HepG2 (cell line): Measurements from ENCODE around the gene TEDC2. TPM values are rescaled to one million over a fixed set of nuclear protein-coding genes. Genes with fewer than 3 reads are reported as not detected.

Source experiments
- ELF4 ChIP-seq: sonication (generic); formaldehyde crosslinking; IDR thresholded peaks from 2 replicates; pipeline ENCODE4 v1.5.0; 2020; ENCODE audit warnings: missing genetic modification reagents, mild to moderate bottlenecking, moderate library complexity, borderline replicate concordance
- FOXC1 ChIP-seq: sonication (generic); formaldehyde crosslinking; IDR thresholded peaks from 2 replicates; pipeline ENCODE4 v1.8.0; 2022; ENCODE audit warnings: mild to moderate bottlenecking, missing genetic modification reagents, borderline replicate concordance
- FOXM1 ChIP-seq: sonication (generic); formaldehyde crosslinking; IDR thresholded peaks from 2 replicates; pipeline ENCODE4 v1.5.0; 2020; ENCODE audit warnings: missing genetic modification reagents
- GFI1 ChIP-seq: sonication (generic); formaldehyde crosslinking; IDR thresholded peaks from 2 replicates; pipeline ENCODE4 v1.5.0; 2020; ENCODE audit warnings: missing genetic modification reagents, mild to moderate bottlenecking, borderline replicate concordance
- HNF4A ChIP-seq: sonication (generic); formaldehyde crosslinking; IDR thresholded peaks from 2 replicates; pipeline ENCODE4 v1.4.0; 2020; ENCODE audit warnings: missing genetic modification reagents
- MBD4 ChIP-seq: IDR thresholded peaks from 2 replicates; pipeline ENCODE4 v1.6.1; 2012; ENCODE audit warnings: low read length, inconsistent platforms, borderline replicate concordance
- NFRKB ChIP-seq: fragments of 450-650 bp; IDR thresholded peaks from 2 replicates; pipeline ENCODE4 v1.6.1; 2017
- RARG ChIP-seq: sonication (generic); formaldehyde crosslinking; IDR thresholded peaks from 2 replicates; pipeline ENCODE4 v1.4.0; 2020; ENCODE audit warnings: low read depth, mild to moderate bottlenecking, missing genetic modification reagents
- SOX6 ChIP-seq, 2 experiments: fragments of 450-650 bp in 1 of 2; sonication (generic) in 1 of 2; formaldehyde crosslinking in 1 of 2; IDR thresholded peaks; 2 replicates each; pipeline versions ENCODE4 v1.4.0 to v1.6.1; 2017 to 2020; ENCODE audit warnings: antibody characterized with exemption in 1 of 2, mild to moderate bottlenecking in 1 of 2, missing genetic modification reagents in 1 of 2
- TEAD3 ChIP-seq: optimal IDR thresholded peaks from 2 replicates; pipeline ENCODE3; 2016; ENCODE audit warnings: borderline replicate concordance
- TFDP2 ChIP-seq: sonication (generic); formaldehyde crosslinking; IDR thresholded peaks from 2 replicates; pipeline ENCODE4 v1.4.0; 2020; ENCODE audit warnings: missing genetic modification reagents
- U2AF1 ChIP-seq: fragments of 200-400 bp; formaldehyde crosslinking; optimal IDR thresholded peaks from 2 replicates; pipeline ENCODE3; 2017; ENCODE audit warnings: mild to moderate bottlenecking, low read depth, low read length
- ZFP36L1 ChIP-seq: sonication (generic); formaldehyde crosslinking; IDR thresholded peaks from 2 replicates; pipeline ENCODE4 v1.8.0; 2022; ENCODE audit warnings: mild to moderate bottlenecking, missing genetic modification reagents, moderate library complexity
- ZNF460 ChIP-seq: sonication (generic); formaldehyde crosslinking; IDR thresholded peaks from 2 replicates; pipeline ENCODE4 v1.5.1; 2020; ENCODE audit warnings: missing genetic modification reagents, mild to moderate bottlenecking, borderline replicate concordance
- ZNF749 ChIP-seq: sonication (generic); formaldehyde crosslinking; IDR thresholded peaks from 2 replicates; pipeline ENCODE4 v1.8.0; 2022; ENCODE audit warnings: mild to moderate bottlenecking, missing genetic modification reagents, moderate library complexity, borderline replicate concordance
- ZNF891 ChIP-seq: sonication (generic); formaldehyde crosslinking; IDR thresholded peaks from 2 replicates; pipeline ENCODE4 v1.5.0; 2020; ENCODE audit warnings: mild to moderate bottlenecking, missing genetic modification reagents
- ZSCAN22 ChIP-seq: sonication (generic); formaldehyde crosslinking; IDR thresholded peaks from 2 replicates; pipeline ENCODE4 v1.4.0; 2020; ENCODE audit warnings: mild to moderate bottlenecking, missing genetic modification reagents
- polyA plus RNA-seq, 8 experiments: library from polyadenylated mRNA; depleted of rRNA in 3 of 8; stranded (reverse) in 7 of 8; unstranded in 1 of 8; fragments of >200 nt; fragmentation: Illumina TruSeq in 4 of 8; extraction: Trizol in 4 of 8; gene quantifications; 2 replicates each; pipeline versions ENCODE4 v1.2.1 to v1.2.3, GENCODE V29; 2011 to 2016; ENCODE audit warnings: low read depth in 4 of 8, missing spikeins in 1 of 8, mixed read lengths in 1 of 8; ENCODE audit not compliant: insufficient read depth in 1 of 8
- total RNA-seq, 5 experiments: library from RNA; depleted of rRNA; stranded (reverse); fragments of >200 nt; fragmentation: Illumina TruSeq; extraction: Trizol; gene quantifications; 2 replicates each; pipeline ENCODE4 v1.2.3, GENCODE V29; 2016; ENCODE audit warnings: low read depth in 1 of 5
- TF ChIP-seq, protein P1 (sequence below): sonication (generic); formaldehyde crosslinking; IDR thresholded peaks from 2 replicates; pipeline ENCODE4 v1.4.0; 2020; ENCODE audit warnings: mild to moderate bottlenecking, missing genetic modification reagents
- TF ChIP-seq, protein P2 (sequence below): sonication (generic); formaldehyde crosslinking; IDR thresholded peaks from 2 replicates; pipeline ENCODE4 v1.5.0; 2020; ENCODE audit warnings: missing genetic modification reagents, mild to moderate bottlenecking, borderline replicate concordance
- TF ChIP-seq, protein P3 (sequence below): sonication (generic); formaldehyde crosslinking; IDR thresholded peaks from 2 replicates; pipeline ENCODE4 v1.4.0; 2020; ENCODE audit warnings: mild to moderate bottlenecking, low read depth, missing genetic modification reagents
- TF ChIP-seq, protein P4 (sequence below): IDR thresholded peaks from 2 replicates; pipeline ENCODE4 v1.6.1; 2018; ENCODE audit warnings: missing genetic modification reagents

The TEDC2 gene
- total and polyA plus RNA-seq, 2 of the 13 experiments (the other 11 are each of a cell fraction or from before 2014, with no cell fraction given): 6.2 to 24.4 TPM

DNA sequence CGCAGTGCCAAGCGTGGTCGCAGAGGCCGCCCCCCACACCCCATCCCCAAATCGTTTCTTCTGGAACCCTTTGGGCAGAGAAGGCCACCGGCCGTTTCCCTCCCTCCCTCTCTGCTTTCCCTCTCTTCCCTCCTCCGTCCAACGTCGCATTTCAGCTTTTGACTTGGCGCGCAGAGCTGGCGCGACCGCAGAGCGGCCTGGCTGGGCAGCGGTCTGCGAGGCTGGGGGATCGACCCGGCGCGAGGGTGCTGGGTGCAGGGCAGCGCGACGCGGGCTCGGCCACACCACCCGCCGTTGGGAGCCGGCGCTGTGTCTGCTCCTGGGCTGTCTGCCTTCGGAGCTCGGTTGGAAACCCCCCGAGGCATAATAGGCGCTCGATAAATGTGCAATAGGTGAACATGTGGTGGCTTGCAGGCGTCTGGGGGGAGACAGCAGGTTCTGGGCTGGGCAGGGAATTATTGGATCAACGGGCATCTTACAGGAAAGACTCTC is 8.4 kb downstream of the TEDC2 start (continued):
- TF ChIP-seq, protein P1, sequence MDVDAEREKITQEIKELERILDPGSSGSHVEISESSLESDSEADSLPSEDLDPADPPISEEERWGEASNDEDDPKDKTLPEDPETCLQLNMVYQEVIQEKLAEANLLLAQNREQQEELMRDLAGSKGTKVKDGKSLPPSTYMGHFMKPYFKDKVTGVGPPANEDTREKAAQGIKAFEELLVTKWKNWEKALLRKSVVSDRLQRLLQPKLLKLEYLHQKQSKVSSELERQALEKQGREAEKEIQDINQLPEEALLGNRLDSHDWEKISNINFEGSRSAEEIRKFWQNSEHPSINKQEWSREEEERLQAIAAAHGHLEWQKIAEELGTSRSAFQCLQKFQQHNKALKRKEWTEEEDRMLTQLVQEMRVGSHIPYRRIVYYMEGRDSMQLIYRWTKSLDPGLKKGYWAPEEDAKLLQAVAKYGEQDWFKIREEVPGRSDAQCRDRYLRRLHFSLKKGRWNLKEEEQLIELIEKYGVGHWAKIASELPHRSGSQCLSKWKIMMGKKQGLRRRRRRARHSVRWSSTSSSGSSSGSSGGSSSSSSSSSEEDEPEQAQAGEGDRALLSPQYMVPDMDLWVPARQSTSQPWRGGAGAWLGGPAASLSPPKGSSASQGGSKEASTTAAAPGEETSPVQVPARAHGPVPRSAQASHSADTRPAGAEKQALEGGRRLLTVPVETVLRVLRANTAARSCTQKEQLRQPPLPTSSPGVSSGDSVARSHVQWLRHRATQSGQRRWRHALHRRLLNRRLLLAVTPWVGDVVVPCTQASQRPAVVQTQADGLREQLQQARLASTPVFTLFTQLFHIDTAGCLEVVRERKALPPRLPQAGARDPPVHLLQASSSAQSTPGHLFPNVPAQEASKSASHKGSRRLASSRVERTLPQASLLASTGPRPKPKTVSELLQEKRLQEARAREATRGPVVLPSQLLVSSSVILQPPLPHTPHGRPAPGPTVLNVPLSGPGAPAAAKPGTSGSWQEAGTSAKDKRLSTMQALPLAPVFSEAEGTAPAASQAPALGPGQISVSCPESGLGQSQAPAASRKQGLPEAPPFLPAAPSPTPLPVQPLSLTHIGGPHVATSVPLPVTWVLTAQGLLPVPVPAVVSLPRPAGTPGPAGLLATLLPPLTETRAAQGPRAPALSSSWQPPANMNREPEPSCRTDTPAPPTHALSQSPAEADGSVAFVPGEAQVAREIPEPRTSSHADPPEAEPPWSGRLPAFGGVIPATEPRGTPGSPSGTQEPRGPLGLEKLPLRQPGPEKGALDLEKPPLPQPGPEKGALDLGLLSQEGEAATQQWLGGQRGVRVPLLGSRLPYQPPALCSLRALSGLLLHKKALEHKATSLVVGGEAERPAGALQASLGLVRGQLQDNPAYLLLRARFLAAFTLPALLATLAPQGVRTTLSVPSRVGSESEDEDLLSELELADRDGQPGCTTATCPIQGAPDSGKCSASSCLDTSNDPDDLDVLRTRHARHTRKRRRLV: no peak
- TF ChIP-seq NFRKB: no peak
- no peak for TF ChIP-seq TFDP2 (CRISPR knock-in tag)
- no peak for TF ChIP-seq ZFP36L1 (CRISPR knock-in tag)
- TF ChIP-seq TEAD3: peak; percentile 12
- TF ChIP-seq HNF4A (CRISPR knock-in tag): no peak
- TF ChIP-seq, protein P2, sequence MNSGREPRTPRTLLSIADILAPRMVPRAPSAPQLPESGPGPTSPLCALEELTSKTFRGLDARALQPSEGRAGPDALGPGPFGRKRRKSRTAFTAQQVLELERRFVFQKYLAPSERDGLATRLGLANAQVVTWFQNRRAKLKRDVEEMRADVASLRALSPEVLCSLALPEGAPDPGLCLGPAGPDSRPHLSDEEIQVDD (CRISPR knock-in tag): no peak
- TF ChIP-seq RARG (CRISPR knock-in tag): no peak
- TF ChIP-seq ZSCAN22 (CRISPR knock-in tag): no peak
- TF ChIP-seq, protein P3, sequence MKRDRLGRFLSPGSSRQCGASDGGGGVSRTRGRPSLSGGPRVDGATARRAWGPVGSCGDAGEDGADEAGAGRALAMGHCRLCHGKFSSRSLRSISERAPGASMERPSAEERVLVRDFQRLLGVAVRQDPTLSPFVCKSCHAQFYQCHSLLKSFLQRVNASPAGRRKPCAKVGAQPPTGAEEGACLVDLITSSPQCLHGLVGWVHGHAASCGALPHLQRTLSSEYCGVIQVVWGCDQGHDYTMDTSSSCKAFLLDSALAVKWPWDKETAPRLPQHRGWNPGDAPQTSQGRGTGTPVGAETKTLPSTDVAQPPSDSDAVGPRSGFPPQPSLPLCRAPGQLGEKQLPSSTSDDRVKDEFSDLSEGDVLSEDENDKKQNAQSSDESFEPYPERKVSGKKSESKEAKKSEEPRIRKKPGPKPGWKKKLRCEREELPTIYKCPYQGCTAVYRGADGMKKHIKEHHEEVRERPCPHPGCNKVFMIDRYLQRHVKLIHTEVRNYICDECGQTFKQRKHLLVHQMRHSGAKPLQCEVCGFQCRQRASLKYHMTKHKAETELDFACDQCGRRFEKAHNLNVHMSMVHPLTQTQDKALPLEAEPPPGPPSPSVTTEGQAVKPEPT (CRISPR knock-in tag): no peak
- TF ChIP-seq ZNF891: no peak
- TF ChIP-seq GFI1 (CRISPR knock-in tag): no peak
- no peak for TF ChIP-seq ZNF460 (CRISPR knock-in tag)
- no peak for TF ChIP-seq U2AF1
- TF ChIP-seq ZNF749: no peak
- no peak for TF ChIP-seq FOXM1
- 0 out of 2 replicates have a peak, but pooled peaks have one; percentile 39 for TF ChIP-seq FOXC1 (CRISPR knock-in tag)
- TF ChIP-seq SOX6 (IDR thresholded peaks at IDR 0.05): no peak
- TF ChIP-seq SOX6 (CRISPR knock-in tag; IDR thresholded peaks at IDR 0.05): no peak
- TF ChIP-seq ELF4: no peak
- TF ChIP-seq, protein P4, sequence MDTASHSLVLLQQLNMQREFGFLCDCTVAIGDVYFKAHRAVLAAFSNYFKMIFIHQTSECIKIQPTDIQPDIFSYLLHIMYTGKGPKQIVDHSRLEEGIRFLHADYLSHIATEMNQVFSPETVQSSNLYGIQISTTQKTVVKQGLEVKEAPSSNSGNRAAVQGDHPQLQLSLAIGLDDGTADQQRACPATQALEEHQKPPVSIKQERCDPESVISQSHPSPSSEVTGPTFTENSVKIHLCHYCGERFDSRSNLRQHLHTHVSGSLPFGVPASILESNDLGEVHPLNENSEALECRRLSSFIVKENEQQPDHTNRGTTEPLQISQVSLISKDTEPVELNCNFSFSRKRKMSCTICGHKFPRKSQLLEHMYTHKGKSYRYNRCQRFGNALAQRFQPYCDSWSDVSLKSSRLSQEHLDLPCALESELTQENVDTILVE: no peak
- no peak for TF ChIP-seq MBD4
